CD1c-positive myeloid dendritic cell (primary cell): ENCODE data around the gene BICDL1.
A peak's percentile ranks its signal among the peaks of the same experiment; 100 is the strongest.

ENCODE experiments used
- DNase-seq: peaks from one replicate; pipeline ENCODE4 v3.0.0-alpha.2; 2016; ENCODE audit errors: extremely low spot score

BICDL1 gene

GRCh38 chr12:120101182-120101581 is 112.1 kb downstream of the BICDL1 start:
- DNase-seq: no peak

GRCh38 chr12:120101617-120102016 is 112.6 kb downstream of the BICDL1 start:
- DNase-seq: no peak

GRCh38 chr12:120102189-120103043 is 113.4 kb downstream of the BICDL1 start:
- DNase-seq: peak; percentile 35

- DNase-seq: no peak
These were observed 114.0 kb downstream of the BICDL1 start for GRCh38 chr12:120103044-120103338.

GRCh38 chr12:120103371-120103770 is 114.3 kb downstream of the BICDL1 start:
- no peak for DNase-seq

- DNase-seq: no peak
These were observed 117.1 kb downstream of the BICDL1 start for GRCh38 chr12:120106151-120106550.

GRCh38 chr12:120109570-120110267 is 120.7 kb downstream of the BICDL1 start:
- no peak for DNase-seq

GRCh38 chr12:120110550-120111501 is 121.8 kb downstream of the BICDL1 start:
- DNase-seq: peak; percentile 94

- DNase-seq: no peak
These were observed 126.0 kb downstream of the BICDL1 start for GRCh38 chr12:120115066-120115465.

- peak; percentile 43 for DNase-seq
These were observed 126.8 kb downstream of the BICDL1 start for GRCh38 chr12:120115692-120116440.

- no peak for DNase-seq
These were observed 127.4 kb downstream of the BICDL1 start, which contains the start of gene RAB35 for GRCh38 chr12:120116441-120116791. TSS of gene RAB35 (minus strand) at chr12:120116753. CDS start at chr12:120116650, 103 bp downstream.

GRCh38 chr12:120116792-120117651 is 128.0 kb downstream of the BICDL1 start:
- DNase-seq: peak; percentile 97

GRCh38 chr12:120117961-120118320 is 128.9 kb downstream of the BICDL1 start:
- no peak for DNase-seq

- peak; percentile 33 for DNase-seq
These were observed 129.5 kb downstream of the BICDL1 start for GRCh38 chr12:120118321-120119061.

- peak; percentile 61 for DNase-seq
These were observed 130.4 kb downstream of the BICDL1 start for GRCh38 chr12:120119271-120119973.

- no peak for DNase-seq
These were observed 132.3 kb downstream of the BICDL1 start for GRCh38 chr12:120121343-120121742.

GRCh38 chr12:120121766-120122293 is 132.8 kb downstream of the BICDL1 start:
- DNase-seq: peak; percentile 30

- DNase-seq: no peak
These were observed 136.0 kb downstream of the BICDL1 start for GRCh38 chr12:120125029-120125428.
